HG03558 (cell line): Measurements from ENCODE around the gene B3GNT2.
"Not testable (repeated sequence)": the region's sequence is repeated elsewhere in the genome, so short reads cannot be mapped to it uniquely, and the experiment has no call there.

Source experiments
- ATAC-seq: cut with Tn5 transposase; IDR thresholded peaks from one replicate; pipeline ENCODE4 v1.9.1; 2021; ENCODE audit warnings: moderate number of reproducible peaks; ENCODE audit not compliant: unreplicated experiment; ENCODE audit errors: extremely low read depth

Gene B3GNT2

GRCh38 chr2:62195421-62196277 lies at the start of gene B3GNT2:
Gene B3GNT2, plus strand, starts transcription at chr2:62196115. Its CDS starts 26,106 bp downstream, at chr2:62222221.
- ATAC-seq = no peak

DNA sequence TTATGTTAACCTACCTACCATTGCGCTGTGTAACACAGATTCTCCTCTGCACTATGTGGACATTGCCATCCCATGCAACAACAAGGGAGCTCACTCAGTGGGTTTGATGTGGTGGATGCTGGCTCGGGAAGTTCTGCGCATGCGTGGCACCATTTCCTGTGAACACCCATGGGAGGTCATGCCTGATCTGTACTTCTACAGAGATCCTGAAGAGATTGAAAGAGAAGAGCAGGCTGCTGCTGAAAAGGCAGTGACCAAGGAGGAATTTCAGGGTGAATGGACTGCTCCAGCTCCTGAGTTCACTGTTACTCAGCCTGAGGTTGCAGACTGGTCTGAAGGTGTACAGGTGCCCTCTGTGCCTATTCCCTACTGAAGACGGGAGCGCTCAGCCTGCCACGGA lies 49.1 kb upstream of the B3GNT2 start:
- not testable (repeated sequence) for ATAC-seq

GRCh38 chr2:62147610-62148301 lies 48.2 kb upstream of the B3GNT2 start:
- ATAC-seq = no peak

DNA sequence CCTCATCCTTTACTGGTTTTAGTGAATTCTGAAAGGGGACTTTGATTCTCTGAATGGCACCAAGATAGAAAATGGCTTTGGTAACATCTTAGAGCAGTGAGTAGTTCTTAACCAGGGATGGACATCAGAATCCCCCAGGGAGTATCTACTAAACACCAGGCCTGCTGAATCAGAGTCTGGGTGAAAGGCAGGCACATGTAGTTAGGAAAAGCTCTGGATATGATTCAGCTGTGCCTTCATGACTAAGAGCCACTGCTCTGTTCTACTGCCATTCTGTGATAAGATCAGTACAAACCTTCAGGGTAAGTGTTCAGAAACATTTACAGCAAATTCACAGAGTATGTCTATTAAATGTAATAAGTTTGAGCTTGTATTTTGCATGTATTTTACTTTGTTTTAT lies 46.2 kb upstream of the B3GNT2 start:
- ATAC-seq = no peak

DNA sequence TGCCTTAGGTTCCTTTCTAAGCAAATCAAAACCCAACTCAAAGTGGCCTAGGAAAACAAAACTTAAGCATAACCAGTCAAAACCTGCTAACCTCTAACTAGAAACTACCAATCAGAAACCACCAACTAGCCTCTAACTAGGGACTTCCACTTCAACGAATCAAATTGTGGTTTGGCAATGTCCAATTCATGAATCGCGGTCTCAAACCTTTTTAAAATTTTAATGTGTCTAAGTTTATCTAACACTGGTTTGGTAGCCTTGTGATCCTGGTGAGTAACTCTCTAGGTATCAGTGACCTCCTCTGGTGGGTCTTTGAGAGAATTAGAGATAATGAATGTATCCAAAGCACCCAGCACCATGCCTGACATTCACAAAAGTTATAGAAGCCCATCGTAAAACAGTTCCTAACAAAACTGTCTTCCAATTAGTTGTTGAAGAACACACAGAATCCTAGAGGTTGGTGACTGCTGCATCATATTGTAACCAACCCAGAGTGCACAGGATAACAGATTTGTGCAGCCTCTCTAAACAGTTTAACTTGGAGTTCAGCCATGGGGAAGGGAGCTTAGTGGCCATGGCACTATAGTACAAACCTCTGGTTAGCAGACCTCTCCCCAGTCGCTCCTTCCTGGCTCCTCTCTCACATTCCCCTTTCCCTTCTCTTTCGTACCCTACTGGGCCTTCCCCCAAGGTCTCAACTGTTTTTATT lies 45.2 kb upstream of the B3GNT2 start:
- ATAC-seq = no peak

- no peak for ATAC-seq
Measured at GRCh38 chr2:62151306-62151638, 44.6 kb upstream of the B3GNT2 start.

GRCh38 chr2:62152000-62152399 lies 43.9 kb upstream of the B3GNT2 start:
- ATAC-seq = no peak

GRCh38 chr2:62156861-62157496 lies 38.9 kb upstream of the B3GNT2 start:
- no peak for ATAC-seq

- ATAC-seq = no peak
Measured at GRCh38 chr2:62158444-62159121, 37.3 kb upstream of the B3GNT2 start.

- not testable (repeated sequence) for ATAC-seq
Measured at GRCh38 chr2:62160691-62161090, 35.2 kb upstream of the B3GNT2 start.

DNA sequence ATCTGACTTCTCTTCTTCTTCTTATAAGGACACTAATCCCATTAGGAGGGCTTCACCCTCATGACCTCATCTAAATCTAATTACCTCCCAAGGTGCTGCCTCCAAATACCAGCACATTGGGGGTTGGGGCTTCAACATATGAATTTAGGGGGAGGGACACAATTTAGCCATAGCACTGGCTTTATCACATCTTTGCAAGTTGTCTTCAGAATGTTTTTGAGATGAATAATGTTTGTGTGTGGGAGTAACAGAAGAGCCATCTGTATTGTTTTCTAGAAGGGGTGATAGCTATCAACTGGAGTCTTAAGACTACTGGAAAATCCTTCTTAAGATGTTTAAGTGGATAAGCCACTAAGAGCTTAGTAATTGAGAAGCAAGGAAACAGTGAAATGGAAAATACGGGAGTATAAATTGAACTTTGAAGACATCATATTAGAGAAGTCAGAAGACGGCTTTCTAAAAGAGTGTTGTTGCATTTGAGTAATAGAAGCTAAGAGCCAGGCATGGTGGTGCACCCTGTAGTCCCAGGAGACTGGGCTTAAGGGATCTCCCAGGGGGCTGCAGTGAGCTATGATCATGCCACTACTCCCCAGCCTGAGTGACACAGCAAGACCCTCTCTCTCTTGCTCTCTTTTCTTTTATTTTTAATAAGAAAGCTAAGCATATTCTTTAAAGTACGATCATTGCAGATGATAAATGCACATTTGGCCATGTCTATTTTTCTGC lies 32.6 kb upstream of the B3GNT2 start:
- ATAC-seq = no peak

DNA sequence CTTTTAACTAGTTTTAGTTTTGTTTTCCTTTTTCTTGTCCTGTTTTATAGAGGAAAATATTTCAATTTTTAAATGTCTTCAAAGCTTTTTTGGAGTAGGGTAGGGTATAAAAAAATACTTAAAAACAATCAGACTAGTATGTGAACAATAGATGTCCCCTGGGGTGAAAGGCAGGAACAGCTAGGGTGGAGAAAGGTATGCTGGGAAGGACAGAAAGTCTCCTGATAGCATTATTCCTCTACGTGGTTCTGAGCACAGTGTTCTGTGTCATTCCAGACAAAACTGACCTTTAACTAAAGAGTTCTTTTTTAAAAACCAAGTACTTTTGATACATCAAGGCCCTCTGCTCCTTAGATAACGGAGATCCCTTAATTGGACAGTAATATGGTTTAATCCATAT lies 32.1 kb upstream of the B3GNT2 start:
- no peak for ATAC-seq

- no peak for ATAC-seq
Measured at GRCh38 chr2:62175728-62176127, 20.2 kb upstream of the B3GNT2 start.

- no peak for ATAC-seq
Measured at GRCh38 chr2:62176801-62177200, 19.1 kb upstream of the B3GNT2 start.

- no peak for ATAC-seq
Measured at GRCh38 chr2:62177392-62178049, 18.4 kb upstream of the B3GNT2 start.

GRCh38 chr2:62178741-62179271 lies 17.1 kb upstream of the B3GNT2 start:
- ATAC-seq = no peak

DNA sequence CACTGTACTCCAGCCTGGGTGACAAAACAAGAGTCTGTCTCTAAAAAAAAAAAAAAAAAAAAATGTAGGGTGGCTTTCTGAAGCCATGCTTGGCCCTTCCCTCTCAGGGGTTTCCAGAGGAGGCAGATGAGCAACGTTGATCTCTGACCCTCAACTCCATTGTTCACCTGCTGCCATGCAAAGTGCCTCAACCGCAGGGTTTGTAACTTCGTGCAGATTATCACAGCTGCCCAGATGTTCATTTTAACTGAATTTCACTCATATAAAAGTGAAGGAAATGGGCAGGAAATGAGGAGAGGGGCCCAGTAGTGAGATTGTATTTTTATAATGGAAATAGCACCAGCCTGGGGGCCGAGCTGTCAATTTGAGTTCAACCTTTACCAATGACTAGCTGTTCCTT lies 14.9 kb upstream of the B3GNT2 start:
- no peak for ATAC-seq

DNA sequence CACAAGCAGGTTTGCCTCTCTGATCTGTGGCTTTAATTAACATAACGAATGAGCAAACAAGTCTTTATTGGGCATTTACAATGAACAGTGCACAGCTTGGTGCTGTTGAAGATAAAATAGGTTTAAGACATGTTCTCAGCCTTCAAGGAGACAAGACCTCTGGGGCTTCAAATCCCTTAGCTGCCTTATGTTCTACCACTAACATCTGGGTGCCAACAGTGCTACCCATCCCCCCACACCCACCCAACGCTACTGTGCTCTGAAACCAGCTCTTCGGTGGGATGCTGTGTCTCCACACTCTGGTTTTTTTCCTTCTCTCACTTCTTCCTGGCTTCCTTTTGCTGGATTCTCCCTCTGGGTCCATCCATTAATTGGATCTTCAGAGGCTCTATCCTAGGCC lies 14.1 kb upstream of the B3GNT2 start:
- no peak for ATAC-seq
